Prostate gland (tissue), 2 donors: ENCODE results near the gene PLCB3. TPM values are rescaled to one million over a fixed set of nuclear protein-coding genes. Genes with fewer than 3 reads are reported as not detected.

Experiments used
- DNase-seq: peaks from one replicate; pipeline ENCODE4 v3.0.0-alpha.2; 2019; ENCODE audit warnings: low spot score
- H3K27ac ChIP-seq, 2 donors: fragments of 200-600 bp; sonication (generic); 2 replicates each; pipeline ENCODE4 v1.5.1; 2017 to 2019
- H3K27me3 ChIP-seq: fragments of 200-600 bp; sonication (generic); replicated peaks from 2 replicates; pipeline ENCODE4 v1.5.1; 2019; ENCODE audit not compliant: insufficient read depth
- H3K36me3 ChIP-seq, 2 donors: fragments of 200-600 bp; sonication (generic); 1 replicate in 1 of 2; 2 replicates in 1 of 2; pipeline versions ENCODE4 v1.5.1 to v1.8.1; 2017 to 2019
- H3K4me1 ChIP-seq: fragments of 200-600 bp; sonication (generic); replicated peaks from 2 replicates; pipeline ENCODE4 v1.5.1; 2019
- H3K4me3 ChIP-seq, 2 donors: fragments of 200-600 bp; sonication (generic); 2 replicates each; pipeline ENCODE4 v1.5.1; 2017 to 2019
- H3K9me3 ChIP-seq: fragments of 200-600 bp; sonication (generic); 2 replicates; pipeline ENCODE4 v1.5.1; 2017
- POLR2A ChIP-seq: fragments of 450-650 bp; IDR thresholded peaks from one replicate; pipeline ENCODE4 v1.6.1; 2016; ENCODE audit warnings: antibody characterized with exemption, mild to moderate bottlenecking
- POLR2AphosphoS5 ChIP-seq: sonication (generic); formaldehyde crosslinking; IDR thresholded peaks from one replicate; pipeline ENCODE4 v1.6.1; 2017; ENCODE audit warnings: antibody characterized with exemption
- WGBS: methylation state at CpG from one replicate; pipeline ENCODE4 v1.1.5; 2018; 5-methylcytosine and 5-hydroxymethylcytosine counted together
- intact Hi-C: fragments of 100-400 bp; cut with DNase I; formaldehyde crosslinking; loops from one replicate; pipeline ENCODE4 v1.14.2; 2022
- total RNA-seq, 2 donors: library from RNA; depleted of rRNA; stranded (reverse); fragments of >200 nt; gene quantifications; one replicate each; pipeline ENCODE4 v1.1.0, GENCODE V29; 2016
- TF ChIP-seq, protein P1 (sequence below), 4 experiments: fragments of 200-600 bp in 2 of 4; fragments of 450-650 bp in 2 of 4; sonication (generic) in 2 of 4; IDR thresholded peaks; 1 replicate in 3 of 4; 2 replicates in 1 of 4; pipeline ENCODE4 v1.5.1; 2016 to 2019; ENCODE audit warnings: antibody characterized with exemption in 4 of 4, mild to moderate bottlenecking in 2 of 4, moderate library complexity in 2 of 4

PLCB3 gene
- total RNA-seq, 2 donors from 2014 or later: 26.3 to 43.1 TPM

GRCh38 chr11:64204080-64204440 lies 47.3 kb upstream of the PLCB3 start:
- 49% methylated on average over 16 of the region's 16 CpGs for WGBS
- Histone ChIP-seq H3K27me3 (no peaks in the 10 kb centered on the region), H3K4me3 (no peak overlapping the region), H3K27ac (peak overlapping the region in 1 of 2 donors; percentile 16), H3K4me1 (no peaks in the 10 kb centered on the region), H3K9me3 (no peaks in the 10 kb centered on the region), H3K36me3 (peaks cover 5 to 17% of the 10 kb centered on the region in 2 donors)
- intact Hi-C loops: no loop called here
- no peak for DNase-seq
- no peak for TF ChIP-seq POLR2AphosphoS5
- TF ChIP-seq, protein P1, sequence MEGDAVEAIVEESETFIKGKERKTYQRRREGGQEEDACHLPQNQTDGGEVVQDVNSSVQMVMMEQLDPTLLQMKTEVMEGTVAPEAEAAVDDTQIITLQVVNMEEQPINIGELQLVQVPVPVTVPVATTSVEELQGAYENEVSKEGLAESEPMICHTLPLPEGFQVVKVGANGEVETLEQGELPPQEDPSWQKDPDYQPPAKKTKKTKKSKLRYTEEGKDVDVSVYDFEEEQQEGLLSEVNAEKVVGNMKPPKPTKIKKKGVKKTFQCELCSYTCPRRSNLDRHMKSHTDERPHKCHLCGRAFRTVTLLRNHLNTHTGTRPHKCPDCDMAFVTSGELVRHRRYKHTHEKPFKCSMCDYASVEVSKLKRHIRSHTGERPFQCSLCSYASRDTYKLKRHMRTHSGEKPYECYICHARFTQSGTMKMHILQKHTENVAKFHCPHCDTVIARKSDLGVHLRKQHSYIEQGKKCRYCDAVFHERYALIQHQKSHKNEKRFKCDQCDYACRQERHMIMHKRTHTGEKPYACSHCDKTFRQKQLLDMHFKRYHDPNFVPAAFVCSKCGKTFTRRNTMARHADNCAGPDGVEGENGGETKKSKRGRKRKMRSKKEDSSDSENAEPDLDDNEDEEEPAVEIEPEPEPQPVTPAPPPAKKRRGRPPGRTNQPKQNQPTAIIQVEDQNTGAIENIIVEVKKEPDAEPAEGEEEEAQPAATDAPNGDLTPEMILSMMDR (IDR thresholded peaks at IDR 0.05): no peak
- TF ChIP-seq POLR2A: no peak

DNA sequence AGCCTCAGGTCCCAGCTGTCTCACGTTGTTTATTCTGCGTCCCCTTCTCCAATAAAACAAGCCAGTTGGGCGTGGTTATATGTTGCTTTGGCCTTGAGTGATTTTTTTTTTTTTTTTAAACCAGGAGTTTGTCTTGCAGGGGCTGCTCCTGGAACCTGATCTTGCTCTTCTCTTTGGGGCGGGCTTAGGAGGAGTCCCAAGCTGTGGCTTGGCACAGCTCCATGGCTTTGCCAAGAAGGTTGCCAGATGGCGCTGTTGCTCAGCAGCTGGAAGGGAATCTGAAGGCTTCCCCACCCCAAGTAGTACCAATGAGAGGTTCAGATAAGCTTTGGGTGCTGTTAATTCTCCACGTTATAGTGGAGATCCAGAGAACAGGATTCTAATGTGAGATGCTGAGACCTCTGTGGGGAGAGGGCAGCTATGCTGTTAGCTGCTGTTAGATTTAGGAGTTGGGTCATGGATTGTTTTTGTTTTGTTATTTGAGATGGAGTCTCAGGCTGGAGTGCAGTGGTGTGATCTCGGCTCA lies 46.8 kb upstream of the PLCB3 start:
- WGBS: 16% methylated on average over 7 of the region's 7 CpGs
- H3K36me3 ChIP-seq: peaks cover 5 to 17% of the 10 kb centered on the region in 2 donors
- peak; percentile 90 for TF ChIP-seq POLR2AphosphoS5
- TF ChIP-seq, protein P1 (IDR thresholded peaks at IDR 0.05): peak; percentile 24 to 90 (median 76)
- no peak for TF ChIP-seq POLR2A
- H3K4me3 ChIP-seq: no peak overlapping the region
- H3K9me3 ChIP-seq: no peaks in the 10 kb centered on the region
- peak; percentile 94 for DNase-seq
- H3K4me1 ChIP-seq: no peaks in the 10 kb centered on the region
- H3K27ac ChIP-seq: peak overlapping the region in 1 of 2 donors; percentile 16
- intact Hi-C loops: no loop called here
- H3K27me3 ChIP-seq: no peaks in the 10 kb centered on the region

- Histone ChIP-seq H3K27ac (peak within 1 kb of the TSS; percentile 24 to 43), H3K36me3 (peaks cover 5 to 8% of the 10 kb centered on the region in 2 donors), H3K27me3 (no peaks in the 10 kb centered on the region), H3K4me1 (no peaks in the 10 kb centered on the region), H3K4me3 (peak within 1 kb of the TSS; percentile 10 to 19), H3K9me3 (no peaks in the 10 kb centered on the region)
- intact Hi-C loops: loop anchor here (5.0 kb wide), 1 partner anchor 96 kb away; the partner anchor contains the start of gene CATSPERZ
- DNase-seq: no peak
- WGBS: 80% methylated on average over 27 of the region's 27 CpGs
- TF ChIP-seq POLR2A: no peak
- TF ChIP-seq, protein P1 (IDR thresholded peaks at IDR 0.05): no peak
- TF ChIP-seq POLR2AphosphoS5: no peak
These were observed 44.7 kb upstream of the PLCB3 start, which contains the start of gene FERMT3 for GRCh38 chr11:64206457-64207255. Gene FERMT3, plus strand, starts transcription at chr11:64206721. Its CDS starts 644 bp downstream, at chr11:64207365.

GRCh38 chr11:64207256-64208085 lies 43.9 kb upstream of the PLCB3 start:
- intact Hi-C loops: loop anchor here (5.0 kb wide), 1 partner anchor 95 kb away; the partner anchor contains the start of gene CATSPERZ
- no peak for DNase-seq
- Histone ChIP-seq H3K9me3 (no peaks in the 10 kb centered on the region), H3K27ac (peak overlapping the region; percentile 43 to 61), H3K4me1 (no peaks in the 10 kb centered on the region), H3K27me3 (no peaks in the 10 kb centered on the region), H3K36me3 (peaks cover 5 to 8% of the 10 kb centered on the region in 2 donors), H3K4me3 (peak overlapping the region; percentile 10 to 19)
- WGBS: 75% methylated on average over 28 of the region's 30 CpGs
- no peak for TF ChIP-seq POLR2AphosphoS5
- no peak for TF ChIP-seq POLR2A
- TF ChIP-seq, protein P1 (IDR thresholded peaks at IDR 0.05): no peak
